Epithelial cell of esophagus (primary cell): ENCODE data around the gene TELO2.

Source experiments
- DNase-seq: peaks from one replicate; pipeline ENCODE4 v3.0.0; 2010; ENCODE audit warnings: low read depth
- H3K4me3 ChIP-seq: 2 replicates; pipeline ENCODE4 v1.5.1; 2011; ENCODE audit warnings: mild to moderate bottlenecking, low read length, control low read depth
- CTCF ChIP-seq: IDR thresholded peaks from 2 replicates; pipeline ENCODE4 v1.5.1; 2011; ENCODE audit warnings: low read depth, mild to moderate bottlenecking, low read length, control low read depth, inconsistent platforms; ENCODE audit not compliant: insufficient read depth; ENCODE audit errors: missing control alignments

Gene TELO2

DNA sequence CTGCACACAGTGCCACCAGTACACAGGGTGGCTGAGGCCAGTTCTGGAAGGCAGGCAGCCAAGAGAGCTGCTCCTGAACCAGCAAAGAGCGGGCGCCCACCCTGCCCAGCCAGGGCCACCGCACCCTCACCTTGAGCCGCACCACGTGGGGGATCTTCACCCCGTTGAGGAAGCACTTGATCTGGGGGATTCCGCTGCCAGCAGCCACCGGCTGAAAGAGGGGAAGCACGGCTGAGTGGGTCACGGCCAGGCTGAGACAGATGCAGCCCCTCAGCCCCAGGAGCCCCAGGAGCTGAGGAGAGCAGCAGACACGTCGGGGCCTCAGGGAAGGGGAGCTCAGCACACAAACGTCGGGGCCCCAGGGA lies 34.2 kb upstream of the TELO2 start:
- no peak for TF ChIP-seq CTCF
- DNase-seq, result no peak
- no peak overlapping the region for H3K4me3 ChIP-seq

GRCh38 chr16:1459967-1460366 lies 33.2 kb upstream of the TELO2 start:
- no peak for DNase-seq
- no peak for TF ChIP-seq CTCF

DNA sequence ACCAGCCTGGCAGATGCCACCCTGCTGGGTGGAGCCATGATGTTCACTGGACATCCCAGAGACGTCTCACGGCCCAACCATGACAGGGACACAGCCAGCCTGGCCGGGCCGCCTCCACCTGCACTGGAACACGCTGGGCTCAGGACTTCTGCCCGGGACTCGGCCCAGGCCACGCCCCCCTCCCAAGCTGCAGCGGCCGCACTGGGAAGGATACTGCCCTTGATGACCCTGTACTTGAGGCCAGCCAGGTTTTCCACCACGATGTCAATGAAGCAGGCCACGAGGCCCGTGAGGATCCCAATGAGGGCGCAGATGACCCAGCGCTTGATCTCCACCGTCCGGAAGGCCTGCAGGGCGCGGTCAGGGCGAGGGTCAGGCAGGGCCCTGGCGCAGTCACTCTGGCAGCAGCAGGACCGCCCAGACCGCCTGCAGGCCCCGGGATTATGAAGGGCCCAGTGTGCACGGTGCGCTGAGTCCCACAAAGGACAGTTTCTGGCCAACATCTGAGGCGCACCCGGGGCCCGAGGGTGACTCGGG lies 32.5 kb upstream of the TELO2 start:
- no peak for TF ChIP-seq CTCF
- no peak overlapping the region for H3K4me3 ChIP-seq
- no peak for DNase-seq

More at GRCh38 chr16:1459967-1460366, 33.2 kb upstream of the TELO2 start:
- no peak overlapping the region for H3K4me3 ChIP-seq

- no peak for DNase-seq
- no peak for TF ChIP-seq CTCF
- no peak overlapping the region for H3K4me3 ChIP-seq
Measured at GRCh38 chr16:1461146-1461545, 32.0 kb upstream of the TELO2 start.

GRCh38 chr16:1464196-1464893 lies 28.8 kb upstream of the TELO2 start:
- no peak for DNase-seq
- H3K4me3 ChIP-seq, result no peak overlapping the region
- no peak for TF ChIP-seq CTCF

GRCh38 chr16:1464894-1465566 lies 28.1 kb upstream of the TELO2 start:
- TF ChIP-seq CTCF, result no peak
- H3K4me3 ChIP-seq, result no peak overlapping the region
- DNase-seq, result no peak
